ENCODE results near the gene MAGED1. TPM values are rescaled to one million over a fixed set of nuclear protein-coding genes. Genes with fewer than 3 reads are reported as not detected.

MAGED1 gene
- total RNA-seq, result 66.2 and 72.4 TPM in 2 replicates

GRCh38 chrX:51892921-51893745 is at the start of gene MAGED1:
Gene MAGED1 (plus strand): TSS chrX:51893623. CDS start chrX:51894305, 682 bp downstream.

Other genes with a start within 250 kb of the MAGED1 start
- gene CENPVL2, start 210.8 kb upstream of the MAGED1 start, total RNA-seq, result not detected in 2 replicates
- not detected in 2 replicates for gene CENPVL1, start 183.1 kb upstream of the MAGED1 start, total RNA-seq
- 4.3 and 5.2 TPM in 2 replicates for gene GSPT2, start 150.2 kb upstream of the MAGED1 start, total RNA-seq
- gene MAGED4B, start 175.6 kb downstream of the MAGED1 start, total RNA-seq, result 13.7 and 46.1 TPM in 2 replicates

Data from endothelial cell of coronary artery (primary cell).